Rectal smooth muscle tissue (tissue), 1 donor: ENCODE results near the gene INVS.

Experiments used
- H3K27ac ChIP-seq: one replicate; pipeline ENCODE4 v1.7.0; 2013; ENCODE audit warnings: low read depth, low read length, inconsistent platforms
- H3K27me3 ChIP-seq: one replicate; pipeline ENCODE4 v1.7.0; 2013; ENCODE audit warnings: low read length; ENCODE audit not compliant: control insufficient read depth, insufficient read depth
- H3K36me3 ChIP-seq: one replicate; pipeline ENCODE4 v1.7.0; 2013; ENCODE audit warnings: low read length; ENCODE audit not compliant: control insufficient read depth, insufficient read depth
- H3K4me1 ChIP-seq: one replicate; pipeline ENCODE4 v1.7.0; 2013; ENCODE audit warnings: low read length; ENCODE audit not compliant: control insufficient read depth, insufficient read depth
- H3K4me3 ChIP-seq: one replicate; pipeline ENCODE4 v1.7.0; 2013; ENCODE audit warnings: low read length
- H3K9ac ChIP-seq: one replicate; pipeline ENCODE4 v1.7.0; 2013; ENCODE audit warnings: low read length

INVS gene

DNA sequence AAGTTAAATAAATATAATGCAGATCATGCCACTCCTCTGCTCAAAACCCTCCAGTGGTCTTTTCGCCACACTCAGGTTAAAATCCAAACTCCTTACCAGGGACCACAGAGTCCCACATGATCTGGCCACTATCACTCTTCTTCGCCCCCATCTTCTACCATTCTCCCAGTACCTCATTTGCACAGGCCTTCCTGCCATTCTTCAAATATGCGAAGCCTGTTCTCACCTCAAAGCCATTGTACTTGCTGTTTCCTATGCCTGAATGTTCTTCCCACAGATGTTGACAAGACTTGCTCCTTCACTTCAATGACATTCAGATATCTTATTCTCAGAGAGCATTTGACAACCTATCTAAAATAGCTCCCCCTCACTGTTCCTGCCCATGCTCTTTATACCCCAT is 242.8 kb downstream of the INVS start:
- no peak overlapping the region for H3K4me3 ChIP-seq
- H3K4me1 ChIP-seq = no peaks in the 10 kb centered on the region
- no peaks in the 10 kb centered on the region for H3K36me3 ChIP-seq
- H3K9ac ChIP-seq = no peak overlapping the region
- no peaks in the 10 kb centered on the region for H3K27me3 ChIP-seq
- H3K27ac ChIP-seq = no peak overlapping the region

DNA sequence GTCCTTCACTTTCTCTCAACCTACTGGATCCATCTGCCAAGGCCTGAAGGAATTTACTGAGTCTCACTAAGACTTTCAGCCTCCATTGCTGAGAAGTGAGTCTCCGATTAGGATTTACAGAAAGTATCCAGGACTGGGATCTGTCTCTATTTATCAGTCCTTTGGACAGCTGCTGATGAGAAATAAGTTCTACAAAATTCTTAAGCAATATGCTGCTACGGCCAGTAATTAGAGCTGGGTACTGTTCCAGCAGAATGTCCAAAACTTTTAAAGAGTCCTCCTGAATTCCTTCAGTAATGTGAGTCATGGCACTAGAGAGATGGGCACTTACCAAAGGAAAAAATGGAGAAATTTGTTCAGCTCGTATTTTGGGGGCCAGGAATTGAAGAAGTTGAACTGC is 247.8 kb downstream of the INVS start:
- no peaks in the 10 kb centered on the region for H3K27me3 ChIP-seq
- H3K4me1 ChIP-seq = no peaks in the 10 kb centered on the region
- no peak overlapping the region for H3K4me3 ChIP-seq
- no peak overlapping the region for H3K27ac ChIP-seq
- H3K9ac ChIP-seq = no peak overlapping the region
- no peaks in the 10 kb centered on the region for H3K36me3 ChIP-seq

DNA sequence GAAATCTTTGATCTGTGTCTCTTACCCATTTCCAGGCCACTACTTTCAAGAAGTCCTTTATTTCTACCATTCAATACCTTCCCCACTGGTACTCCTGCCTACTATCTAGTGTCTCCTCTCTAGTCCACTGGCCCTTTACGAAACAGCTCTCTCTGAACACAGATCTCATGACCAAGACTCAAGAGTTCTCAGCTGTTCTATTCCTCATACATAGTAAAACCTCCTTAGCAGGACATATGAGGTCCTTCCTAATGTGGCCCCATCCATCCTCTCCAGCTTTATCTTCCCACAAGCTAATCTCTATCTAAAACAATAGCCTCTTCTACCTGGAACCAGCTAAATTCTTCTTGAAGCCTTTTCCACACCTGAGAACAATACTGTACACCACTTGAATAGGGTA is 251.1 kb downstream of the INVS start:
- H3K27me3 ChIP-seq = no peaks in the 10 kb centered on the region
- no peaks in the 10 kb centered on the region for H3K36me3 ChIP-seq
- no peak overlapping the region for H3K4me3 ChIP-seq
- H3K4me1 ChIP-seq = peaks cover 4% of the 10 kb centered on the region
- no peak overlapping the region for H3K27ac ChIP-seq
- no peak overlapping the region for H3K9ac ChIP-seq
